HG03066 (cell line): ENCODE measurements around the gene C16orf54.
"Not testable (repeated sequence)": the region's sequence is repeated elsewhere in the genome, so short reads cannot be mapped to it uniquely, and the experiment has no call there.

Experiments used
- ATAC-seq: cut with Tn5 transposase; IDR thresholded peaks from one replicate; pipeline ENCODE4 v1.9.1; 2021; ENCODE audit warnings: low read depth; ENCODE audit not compliant: unreplicated experiment

Gene C16orf54

GRCh38 chr16:29710227-29711219, 35.3 kb downstream of the C16orf54 start:
- ATAC-seq, result no peak

GRCh38 chr16:29709657-29710056, 36.1 kb downstream of the C16orf54 start:
- ATAC-seq, result not testable (repeated sequence)

GRCh38 chr16:29708917-29709600, 36.7 kb downstream of the C16orf54 start:
- no peak for ATAC-seq

GRCh38 chr16:29707160-29707559, 38.6 kb downstream of the C16orf54 start:
- not testable (repeated sequence) for ATAC-seq

- no peak for ATAC-seq
Observed at GRCh38 chr16:29705030-29705429, 40.8 kb downstream of the C16orf54 start.

GRCh38 chr16:29702269-29702668, 43.5 kb downstream of the C16orf54 start:
- ATAC-seq, result no peak

GRCh38 chr16:29701214-29701555, 44.6 kb downstream of the C16orf54 start:
- ATAC-seq, result no peak

GRCh38 chr16:29700253-29700987, 45.4 kb downstream of the C16orf54 start:
- no peak for ATAC-seq

GRCh38 chr16:29699324-29700219, 46.2 kb downstream of the C16orf54 start:
- no peak for ATAC-seq

- no peak for ATAC-seq
Observed at GRCh38 chr16:29698484-29699323, 47.1 kb downstream of the C16orf54 start.

GRCh38 chr16:29698042-29698441, 47.7 kb downstream of the C16orf54 start:
- ATAC-seq, result no peak

GRCh38 chr16:29697391-29697790, 48.4 kb downstream of the C16orf54 start:
- ATAC-seq, result no peak

- ATAC-seq, result no peak
Observed at GRCh38 chr16:29696881-29697331, 48.9 kb downstream of the C16orf54 start.

- ATAC-seq, result not testable (repeated sequence)
Observed at GRCh38 chr16:29695675-29696074, 50.1 kb downstream of the C16orf54 start.

- ATAC-seq, result no peak
Observed at GRCh38 chr16:29694384-29695195, 51.2 kb downstream of the C16orf54 start.

- ATAC-seq, result not testable (repeated sequence)
Observed at GRCh38 chr16:29692606-29693005, 53.2 kb downstream of the C16orf54 start.
